Cerebellar nuclear complex (tissue), 1 donor: ENCODE measurements around the gene CRYGN.

Experiments
- DNase-seq, 2 experiments: peaks; one replicate each; lab custom pipeline; 2025; lab: John Stamatoyannopoulos, UW

CRYGN gene

DNA sequence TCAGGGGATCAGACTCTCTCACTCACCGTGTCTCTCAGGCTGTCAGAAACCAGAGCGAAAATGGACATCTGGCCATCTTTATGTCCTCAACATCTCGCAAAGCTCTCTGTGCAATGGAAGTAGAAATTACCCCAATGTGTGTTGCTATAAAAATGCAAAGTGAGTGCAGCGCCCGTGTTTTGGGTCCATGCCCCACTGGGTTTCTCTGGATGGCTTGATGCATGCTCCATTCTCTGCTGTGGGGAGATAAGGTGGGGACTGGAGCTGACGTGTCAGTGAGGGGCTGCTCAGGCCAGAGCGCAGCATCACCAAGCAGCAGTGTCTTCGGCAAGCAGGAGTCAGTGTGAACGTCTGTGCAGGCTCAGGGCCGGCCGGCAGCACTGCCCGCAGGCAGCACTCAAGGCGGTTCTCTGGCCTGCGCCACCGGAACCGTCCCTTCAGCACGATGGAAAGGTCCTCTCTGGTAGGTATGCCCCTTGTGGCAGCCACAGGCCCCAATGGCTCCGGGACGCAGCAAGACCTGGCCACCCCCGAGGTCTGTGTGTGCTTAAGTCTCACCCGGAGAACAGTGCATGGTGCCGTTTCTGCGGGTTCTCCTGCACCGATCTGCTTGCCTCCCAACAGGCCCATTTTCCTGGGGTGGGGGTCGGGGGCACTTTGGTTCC is 60.3 kb downstream of the CRYGN start:
- DNase-seq = no peak

DNA sequence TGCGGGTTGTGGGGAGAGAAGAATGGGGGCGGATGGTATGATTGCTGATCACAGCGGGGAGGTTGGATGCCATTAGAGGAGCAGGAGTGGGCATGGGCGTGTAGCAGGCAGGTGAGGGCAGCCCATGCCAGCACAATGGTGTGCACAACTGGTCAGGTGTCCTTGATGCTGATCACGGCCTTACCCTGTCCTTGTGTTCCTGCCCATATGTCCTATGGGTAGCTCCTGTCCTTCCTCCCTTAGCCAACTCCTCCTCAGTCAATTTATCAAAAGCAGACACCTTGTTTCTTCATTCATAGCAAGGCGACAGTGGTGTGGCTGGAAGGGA is 60.8 kb downstream of the CRYGN start:
- no peak for DNase-seq
